Measurements from ENCODE around the gene OR6X1.

DNA sequence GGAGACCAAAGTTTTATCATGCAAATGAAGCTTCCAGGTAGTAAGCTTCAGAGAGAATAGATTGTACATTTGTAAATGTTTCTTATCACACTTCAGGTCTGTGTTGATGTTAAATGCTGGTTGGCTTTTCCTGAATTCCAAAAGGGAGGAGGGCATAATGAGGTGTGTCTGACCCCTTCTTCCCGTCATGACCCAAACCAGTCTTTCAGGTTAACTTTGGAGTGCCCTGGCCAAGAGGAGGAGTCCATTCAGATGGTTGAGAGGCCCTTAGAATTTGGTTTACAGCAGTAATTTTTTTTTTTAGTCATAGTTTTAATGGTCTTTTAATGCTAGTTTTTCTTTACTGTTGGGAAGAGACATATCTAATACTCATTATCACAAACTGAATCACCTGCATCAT is 2.5 kb downstream of the OR6X1 start:
- TF ChIP-seq HDGF (IDR thresholded peaks at IDR 0.05; ENCODE audit: borderline replicate concordance) (no peak), FOXK2 (IDR thresholded peaks at IDR 0.05) (no peak), ZNF384 (IDR thresholded peaks at IDR 0.05) (no peak), FOXM1 (IDR thresholded peaks at IDR 0.05; ENCODE audit: borderline replicate concordance) (no peak), CTBP1 (IDR thresholded peaks at IDR 0.05; ENCODE audit: borderline replicate concordance) (no peak), L3MBTL2 (conservative IDR thresholded peaks at IDR 0.05) (no peak), LEF1 (IDR thresholded peaks at IDR 0.05; ENCODE audit: borderline replicate concordance) (no peak), FOXA1 (IDR thresholded peaks at IDR 0.05) (no peak), SP1 (IDR thresholded peaks at IDR 0.05) (no peak), ARNT (IDR thresholded peaks at IDR 0.05) (no peak), NFRKB (IDR thresholded peaks at IDR 0.05) (no peak), SUZ12 (IDR thresholded peaks at IDR 0.05) (no peak), BHLHE40 (IDR thresholded peaks at IDR 0.05; ENCODE audit: borderline replicate concordance) (no peak)
- TF ChIP-seq, protein P1, sequence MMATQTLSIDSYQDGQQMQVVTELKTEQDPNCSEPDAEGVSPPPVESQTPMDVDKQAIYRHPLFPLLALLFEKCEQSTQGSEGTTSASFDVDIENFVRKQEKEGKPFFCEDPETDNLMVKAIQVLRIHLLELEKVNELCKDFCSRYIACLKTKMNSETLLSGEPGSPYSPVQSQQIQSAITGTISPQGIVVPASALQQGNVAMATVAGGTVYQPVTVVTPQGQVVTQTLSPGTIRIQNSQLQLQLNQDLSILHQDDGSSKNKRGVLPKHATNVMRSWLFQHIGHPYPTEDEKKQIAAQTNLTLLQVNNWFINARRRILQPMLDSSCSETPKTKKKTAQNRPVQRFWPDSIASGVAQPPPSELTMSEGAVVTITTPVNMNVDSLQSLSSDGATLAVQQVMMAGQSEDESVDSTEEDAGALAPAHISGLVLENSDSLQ (IDR thresholded peaks at IDR 0.05), result no peak
